Epithelial cell of proximal tubule (primary cell): ENCODE results near the gene EXOC6. TPM values are rescaled to one million over a fixed set of nuclear protein-coding genes. Genes with fewer than 3 reads are reported as not detected.
"Not testable (repeated sequence)": the region's sequence is repeated elsewhere in the genome, so short reads cannot be mapped to it uniquely, and the experiment has no call there.

Experiments
- DNase-seq: peaks from one replicate; pipeline ENCODE4 v3.0.0-alpha.2; 2011; ENCODE audit warnings: low read depth
- H3K4me3 ChIP-seq: 2 replicates; pipeline ENCODE4 v1.5.1; 2011; ENCODE audit warnings: low read depth, mild to moderate bottlenecking, low read length
- CTCF ChIP-seq: conservative IDR thresholded peaks from 2 replicates; pipeline ENCODE4 v1.5.1; 2012; ENCODE audit warnings: low read depth, mild to moderate bottlenecking, low read length
- total RNA-seq: library from RNA; depleted of rRNA; stranded (reverse); fragments of >200 nt; gene quantifications from 2 replicates; pipeline ENCODE4 v1.2.3, GENCODE V29; 2015

EXOC6 gene
- total RNA-seq, 1 donor from 2014 or later: 12.1 TPM

- no peak overlapping the region for H3K4me3 ChIP-seq
- DNase-seq: no peak
- no peak for TF ChIP-seq CTCF
Measured at GRCh38 chr10:92894081-92894655, 45.8 kb downstream of the EXOC6 start.

GRCh38 chr10:92897916-92898315 is 49.6 kb downstream of the EXOC6 start:
- no peak for TF ChIP-seq CTCF

GRCh38 chr10:92901819-92902251 is 53.5 kb downstream of the EXOC6 start:
- no peak overlapping the region for H3K4me3 ChIP-seq
- TF ChIP-seq CTCF: no peak
- no peak for DNase-seq

More at GRCh38 chr10:92897916-92898315, 49.6 kb downstream of the EXOC6 start:
- no peak overlapping the region for H3K4me3 ChIP-seq
- DNase-seq: no peak

GRCh38 chr10:92903633-92904032 is 55.3 kb downstream of the EXOC6 start:
- H3K4me3 ChIP-seq: no peak overlapping the region
- no peak for DNase-seq
- no peak for TF ChIP-seq CTCF

- no peak for TF ChIP-seq CTCF
- no peak for DNase-seq
- H3K4me3 ChIP-seq: no peak overlapping the region
Measured at GRCh38 chr10:92907280-92907679, 59.0 kb downstream of the EXOC6 start.

GRCh38 chr10:92912631-92913030 is 64.3 kb downstream of the EXOC6 start:
- not testable (repeated sequence) for DNase-seq, H3K4me3 ChIP-seq

GRCh38 chr10:92913973-92914372 is 65.7 kb downstream of the EXOC6 start:
- H3K4me3 ChIP-seq: no peak overlapping the region
- no peak for TF ChIP-seq CTCF

More at GRCh38 chr10:92913973-92914372, 65.7 kb downstream of the EXOC6 start:
- no peak for DNase-seq
